SK-N-SH treated with all-trans-retinoic acid at 6 μM for 48 hours (cell line): ENCODE measurements around the gene RHBDL1.

Experiments used
- ATAC-seq: fragments of 200-7000 bp; cut with Tn5 transposase; 3 replicates; pipeline ENCODE4 v1.9.1; 2020; ENCODE audit warnings: mild to moderate bottlenecking, moderate library complexity
- BACH2 ChIP-seq: fragments of 250-450 bp; sonication (Bioruptor Pico); IDR thresholded peaks from 2 replicates; pipeline ENCODE4 v1.9.0; 2021; ENCODE audit warnings: mild to moderate bottlenecking, borderline replicate concordance
- CSDC2 ChIP-seq: fragments of 250-450 bp; sonication (Bioruptor Pico); IDR thresholded peaks from 2 replicates; pipeline ENCODE4 v1.5.0; 2020; ENCODE audit warnings: mild to moderate bottlenecking, moderate library complexity
- CSRNP3 ChIP-seq: fragments of 250-450 bp; sonication (Bioruptor Pico); IDR thresholded peaks from 2 replicates; pipeline ENCODE4 v1.5.1; 2021; ENCODE audit warnings: mild to moderate bottlenecking, moderate library complexity
- ESRRG ChIP-seq: fragments of 250-450 bp; sonication (Bioruptor Pico); IDR thresholded peaks from 2 replicates; pipeline ENCODE4 v1.6.1; 2021; ENCODE audit warnings: mild to moderate bottlenecking
- GLIS3 ChIP-seq: fragments of 250-450 bp; sonication (Bioruptor Pico); IDR thresholded peaks from 2 replicates; pipeline ENCODE4 v1.5.0; 2020; ENCODE audit warnings: mild to moderate bottlenecking, moderate library complexity
- ISL1 ChIP-seq: fragments of 250-450 bp; sonication (Bioruptor Pico); IDR thresholded peaks from 2 replicates; pipeline ENCODE4 v2.1.2; 2022; ENCODE audit warnings: mild to moderate bottlenecking, moderate library complexity
- OSR1 ChIP-seq: fragments of 250-450 bp; sonication (Bioruptor Pico); IDR thresholded peaks from 2 replicates; pipeline ENCODE4 v1.8.0; 2022; ENCODE audit warnings: moderate library complexity, mild to moderate bottlenecking, inconsistent platforms
- PATZ1 ChIP-seq: fragments of 250-450 bp; sonication (Bioruptor Pico); IDR thresholded peaks from 2 replicates; pipeline ENCODE4 v1.8.0; 2020; ENCODE audit warnings: mild to moderate bottlenecking, moderate library complexity, borderline replicate concordance
- PPARA ChIP-seq: fragments of 250-450 bp; sonication (Bioruptor Pico); IDR thresholded peaks from 2 replicates; pipeline ENCODE4 v1.5.0; 2020; ENCODE audit warnings: mild to moderate bottlenecking, borderline replicate concordance
- RARB ChIP-seq: fragments of 250-450 bp; sonication (Bioruptor Pico); IDR thresholded peaks from 2 replicates; pipeline ENCODE4 v1.8.0; 2021; ENCODE audit warnings: mild to moderate bottlenecking, moderate library complexity
- SNAI2 ChIP-seq: fragments of 250-450 bp; sonication (Bioruptor Pico); IDR thresholded peaks from 2 replicates; pipeline ENCODE4 v1.5.0; 2020; ENCODE audit warnings: mild to moderate bottlenecking, moderate library complexity
- TCF4 ChIP-seq: fragments of 250-450 bp; sonication (Bioruptor Pico); IDR thresholded peaks from 2 replicates; pipeline ENCODE4 v1.8.0; 2021; ENCODE audit warnings: mild to moderate bottlenecking, moderate library complexity, borderline replicate concordance
- TOX ChIP-seq: fragments of 250-450 bp; sonication (Bioruptor Pico); IDR thresholded peaks from 2 replicates; pipeline ENCODE4 v1.8.0; 2021; ENCODE audit warnings: mild to moderate bottlenecking, moderate library complexity, borderline replicate concordance
- ZC3H10 ChIP-seq: fragments of 250-450 bp; sonication (Bioruptor Pico); IDR thresholded peaks from 2 replicates; pipeline ENCODE4 v1.5.1; 2021; ENCODE audit warnings: mild to moderate bottlenecking, moderate library complexity
- ZFP3 ChIP-seq: fragments of 250-450 bp; sonication (Bioruptor Pico); IDR thresholded peaks from 2 replicates; pipeline ENCODE4 v1.5.0; 2020; ENCODE audit warnings: mild to moderate bottlenecking, moderate library complexity
- ZFP30 ChIP-seq: fragments of 450-650 bp; formaldehyde crosslinking; IDR thresholded peaks from 2 replicates; pipeline ENCODE4 v1.5.0; 2022; ENCODE audit warnings: mild to moderate bottlenecking, moderate library complexity
- ZNF565 ChIP-seq: fragments of 450-650 bp; formaldehyde crosslinking; conservative IDR thresholded peaks from 2 replicates; pipeline ENCODE4 v1.5.0; 2020; ENCODE audit warnings: low read depth, mild to moderate bottlenecking, moderate library complexity
- ZNF70 ChIP-seq: fragments of 450-650 bp; formaldehyde crosslinking; IDR thresholded peaks from 2 replicates; pipeline ENCODE4 v1.5.0; 2020; ENCODE audit warnings: mild to moderate bottlenecking, moderate library complexity
- ZNF8 ChIP-seq: fragments of 450-650 bp; formaldehyde crosslinking; IDR thresholded peaks from 2 replicates; pipeline ENCODE4 v1.5.0; 2020; ENCODE audit warnings: mild to moderate bottlenecking, moderate library complexity
- TF ChIP-seq, protein P1 (sequence below): fragments of 250-450 bp; sonication (Bioruptor Pico); IDR thresholded peaks from 2 replicates; pipeline ENCODE4 v1.5.0; 2020; ENCODE audit warnings: mild to moderate bottlenecking, moderate library complexity
- TF ChIP-seq, protein P2 (sequence below): fragments of 250-450 bp; sonication (Bioruptor Pico); IDR thresholded peaks from 2 replicates; pipeline ENCODE4 v1.8.0; 2021; ENCODE audit warnings: low read depth, mild to moderate bottlenecking, moderate library complexity, borderline replicate concordance

The RHBDL1 gene

GRCh38 chr16:717450-718245, 42.2 kb downstream of the RHBDL1 start:
- TF ChIP-seq ZFP3 (CRISPR knock-in tag) (no peak), ZNF565 (no peak), RARB (CRISPR knock-in tag) (no peak), ZNF8 (CRISPR knock-in tag) (no peak), ZC3H10 (CRISPR knock-in tag) (no peak), CSDC2 (CRISPR knock-in tag) (no peak), ZNF70 (CRISPR knock-in tag) (no peak), PPARA (CRISPR knock-in tag) (no peak), PATZ1 (CRISPR knock-in tag) (no peak), TCF4 (no peak), ESRRG (no peak), ZFP30 (CRISPR knock-in tag) (no peak), GLIS3 (CRISPR knock-in tag) (no peak)
- TF ChIP-seq, protein P1, sequence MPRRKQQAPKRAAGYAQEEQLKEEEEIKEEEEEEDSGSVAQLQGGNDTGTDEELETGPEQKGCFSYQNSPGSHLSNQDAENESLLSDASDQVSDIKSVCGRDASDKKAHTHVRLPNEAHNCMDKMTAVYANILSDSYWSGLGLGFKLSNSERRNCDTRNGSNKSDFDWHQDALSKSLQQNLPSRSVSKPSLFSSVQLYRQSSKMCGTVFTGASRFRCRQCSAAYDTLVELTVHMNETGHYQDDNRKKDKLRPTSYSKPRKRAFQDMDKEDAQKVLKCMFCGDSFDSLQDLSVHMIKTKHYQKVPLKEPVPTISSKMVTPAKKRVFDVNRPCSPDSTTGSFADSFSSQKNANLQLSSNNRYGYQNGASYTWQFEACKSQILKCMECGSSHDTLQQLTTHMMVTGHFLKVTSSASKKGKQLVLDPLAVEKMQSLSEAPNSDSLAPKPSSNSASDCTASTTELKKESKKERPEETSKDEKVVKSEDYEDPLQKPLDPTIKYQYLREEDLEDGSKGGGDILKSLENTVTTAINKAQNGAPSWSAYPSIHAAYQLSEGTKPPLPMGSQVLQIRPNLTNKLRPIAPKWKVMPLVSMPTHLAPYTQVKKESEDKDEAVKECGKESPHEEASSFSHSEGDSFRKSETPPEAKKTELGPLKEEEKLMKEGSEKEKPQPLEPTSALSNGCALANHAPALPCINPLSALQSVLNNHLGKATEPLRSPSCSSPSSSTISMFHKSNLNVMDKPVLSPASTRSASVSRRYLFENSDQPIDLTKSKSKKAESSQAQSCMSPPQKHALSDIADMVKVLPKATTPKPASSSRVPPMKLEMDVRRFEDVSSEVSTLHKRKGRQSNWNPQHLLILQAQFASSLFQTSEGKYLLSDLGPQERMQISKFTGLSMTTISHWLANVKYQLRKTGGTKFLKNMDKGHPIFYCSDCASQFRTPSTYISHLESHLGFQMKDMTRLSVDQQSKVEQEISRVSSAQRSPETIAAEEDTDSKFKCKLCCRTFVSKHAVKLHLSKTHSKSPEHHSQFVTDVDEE (CRISPR knock-in tag): no peak
- TF ChIP-seq, protein P2, sequence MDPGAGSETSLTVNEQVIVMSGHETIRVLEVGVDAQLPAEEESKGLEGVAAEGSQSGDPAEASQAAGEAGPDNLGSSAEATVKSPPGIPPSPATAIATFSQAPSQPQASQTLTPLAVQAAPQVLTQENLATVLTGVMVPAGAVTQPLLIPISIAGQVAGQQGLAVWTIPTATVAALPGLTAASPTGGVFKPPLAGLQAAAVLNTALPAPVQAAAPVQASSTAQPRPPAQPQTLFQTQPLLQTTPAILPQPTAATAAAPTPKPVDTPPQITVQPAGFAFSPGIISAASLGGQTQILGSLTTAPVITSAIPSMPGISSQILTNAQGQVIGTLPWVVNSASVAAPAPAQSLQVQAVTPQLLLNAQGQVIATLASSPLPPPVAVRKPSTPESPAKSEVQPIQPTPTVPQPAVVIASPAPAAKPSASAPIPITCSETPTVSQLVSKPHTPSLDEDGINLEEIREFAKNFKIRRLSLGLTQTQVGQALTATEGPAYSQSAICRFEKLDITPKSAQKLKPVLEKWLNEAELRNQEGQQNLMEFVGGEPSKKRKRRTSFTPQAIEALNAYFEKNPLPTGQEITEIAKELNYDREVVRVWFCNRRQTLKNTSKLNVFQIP (CRISPR knock-in tag): no peak
- no peak for ATAC-seq

DNA sequence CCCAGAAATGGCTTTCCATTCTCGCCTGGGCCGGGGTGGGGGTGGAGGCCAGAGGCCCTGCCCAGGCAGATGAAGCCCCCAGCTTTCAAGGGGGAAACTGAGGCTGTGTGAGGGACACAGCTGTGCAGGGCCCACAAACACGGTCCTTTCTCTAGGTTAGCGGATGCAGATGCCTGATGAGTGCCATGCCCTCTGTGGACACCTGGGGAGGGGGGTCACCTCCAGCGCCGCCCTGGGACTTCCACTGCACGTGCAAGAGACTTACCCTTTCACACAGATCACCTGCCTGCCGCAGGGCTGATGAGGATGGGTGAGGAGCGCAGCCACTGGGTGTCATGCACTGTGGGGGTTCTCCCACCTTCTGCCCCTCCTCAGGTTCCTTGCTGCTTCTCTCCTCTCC, 42.9 kb downstream of the RHBDL1 start:
- TF ChIP-seq CSRNP3 (CRISPR knock-in tag): no peak
- TF ChIP-seq ZNF8 (CRISPR knock-in tag): no peak
- no peak for TF ChIP-seq TCF4
- no peak for TF ChIP-seq ZNF70 (CRISPR knock-in tag)
- TF ChIP-seq ZNF565: no peak
- TF ChIP-seq TOX (CRISPR knock-in tag): no peak
- TF ChIP-seq, protein P2 (CRISPR knock-in tag): no peak
- no peak for TF ChIP-seq BACH2 (CRISPR knock-in tag)
- TF ChIP-seq, protein P1 (CRISPR knock-in tag): no peak
- no peak for TF ChIP-seq ZFP30 (CRISPR knock-in tag)
- no peak for TF ChIP-seq PATZ1 (CRISPR knock-in tag)
- TF ChIP-seq RARB (CRISPR knock-in tag): no peak
- TF ChIP-seq ZFP3 (CRISPR knock-in tag): no peak
- no peak for TF ChIP-seq SNAI2
- no peak for TF ChIP-seq ZC3H10 (CRISPR knock-in tag)
- no peak for TF ChIP-seq ISL1 (CRISPR knock-in tag)
- TF ChIP-seq OSR1 (CRISPR knock-in tag): no peak

More for the DNA sequence above, 42.9 kb downstream of the RHBDL1 start:
- no peak for ATAC-seq
